Stimulated activated CD8-positive, alpha-beta memory T cell treated with anti-CD3 and anti-CD28 coated beads, Interleukin-2, amount 100 ng/mL, for 1 hour (primary cell): ENCODE measurements around the gene KLHL36.
A peak's percentile ranks its signal among the peaks of the same experiment; 100 is the strongest.

Experiments used
- DNase-seq, 2 donors: peaks; one replicate each; pipeline ENCODE4 v3.0.0-alpha.2; 2020; ENCODE audit warnings: low read depth in 2 of 2

The KLHL36 gene

GRCh38 chr16:84647828-84648594, at the start of gene KLHL36:
TSS of gene KLHL36 (plus strand) at chr16:84648511. CDS start at chr16:84650868, 2,357 bp downstream.
- DNase-seq, result peak; percentile 50 to 54

- DNase-seq, result no peak
Measured at GRCh38 chr16:84599521-84600202, 48.6 kb upstream of the KLHL36 start.

- DNase-seq, result no peak
Measured at GRCh38 chr16:84600343-84601229, 47.7 kb upstream of the KLHL36 start.

GRCh38 chr16:84603140-84603816, 45.0 kb upstream of the KLHL36 start:
- DNase-seq, result no peak

GRCh38 chr16:84603940-84604339, 44.4 kb upstream of the KLHL36 start:
- no peak for DNase-seq

GRCh38 chr16:84604477-84605013, 43.8 kb upstream of the KLHL36 start:
- no peak for DNase-seq

- DNase-seq, result no peak
Measured at GRCh38 chr16:84605339-84605848, 42.9 kb upstream of the KLHL36 start.

- DNase-seq, result no peak
Measured at GRCh38 chr16:84606081-84606875, 42.0 kb upstream of the KLHL36 start.

- no peak for DNase-seq
Measured at GRCh38 chr16:84607061-84607460, 41.2 kb upstream of the KLHL36 start.

GRCh38 chr16:84607694-84608093, 40.6 kb upstream of the KLHL36 start:
- no peak for DNase-seq

GRCh38 chr16:84608282-84608681, 40.0 kb upstream of the KLHL36 start:
- DNase-seq, result no peak

GRCh38 chr16:84609563-84610177, 38.6 kb upstream of the KLHL36 start:
- DNase-seq, result no peak

GRCh38 chr16:84610376-84610775, 37.9 kb upstream of the KLHL36 start:
- no peak for DNase-seq

GRCh38 chr16:84611041-84611440, 37.3 kb upstream of the KLHL36 start:
- no peak for DNase-seq

GRCh38 chr16:84612686-84613085, 35.6 kb upstream of the KLHL36 start:
- DNase-seq, result no peak

- no peak for DNase-seq
Measured at GRCh38 chr16:84613408-84614072, 34.8 kb upstream of the KLHL36 start.

- no peak for DNase-seq
Measured at GRCh38 chr16:84614073-84614459, 34.2 kb upstream of the KLHL36 start.

GRCh38 chr16:84614623-84614967, 33.7 kb upstream of the KLHL36 start:
- DNase-seq, result no peak
